G401 (cell line): ENCODE data around the gene KRTAP10-3. TPM values are rescaled to one million over a fixed set of nuclear protein-coding genes. Genes with fewer than 3 reads are reported as not detected.

Source experiments
- DNase-seq: peaks from one replicate; pipeline ENCODE4 v3.0.0-alpha.2; 2015; ENCODE audit warnings: low spot score
- in situ Hi-C: cut with HindIII; loops from 2 replicates; pipeline ENCODE4 v1.10.0; 2016; ENCODE audit warnings: low sequenced_read_pairs, mixed read lengths
- total RNA-seq: library from RNA; depleted of rRNA; stranded (reverse); fragments of >200 nt; shearing (Covaris generic); gene quantifications from 2 replicates; pipeline ENCODE4 v1.2.3, GENCODE V29; 2014

The KRTAP10-3 gene
- total RNA-seq, 1 experiment from 2014 or later, result not detected

- no peak for DNase-seq
- in situ Hi-C loops, result no loop called here
These were observed 35.8 kb downstream of the KRTAP10-3 start for GRCh38 chr21:44522753-44523204.

GRCh38 chr21:44521928-44522752 lies 36.5 kb downstream of the KRTAP10-3 start:
- no peak for DNase-seq
- in situ Hi-C loops, result no loop called here

GRCh38 chr21:44521301-44521927 lies 37.2 kb downstream of the KRTAP10-3 start:
- no peak for DNase-seq

GRCh38 chr21:44520326-44521300 lies 38.0 kb downstream of the KRTAP10-3 start:
- in situ Hi-C loops, result no loop called here
- DNase-seq, result no peak

More at GRCh38 chr21:44521301-44521927, 37.2 kb downstream of the KRTAP10-3 start:
- in situ Hi-C loops, result no loop called here

- in situ Hi-C loops, result no loop called here
- DNase-seq, result no peak
These were observed 39.0 kb downstream of the KRTAP10-3 start for GRCh38 chr21:44519346-44520325.

GRCh38 chr21:44518686-44519085 lies 39.9 kb downstream of the KRTAP10-3 start:
- no peak for DNase-seq
- in situ Hi-C loops, result no loop called here

- in situ Hi-C loops, result no loop called here
- peak; percentile 69 for DNase-seq
These were observed 41.3 kb downstream of the KRTAP10-3 start for GRCh38 chr21:44517175-44517899.

GRCh38 chr21:44516828-44517174 lies 41.8 kb downstream of the KRTAP10-3 start:
- in situ Hi-C loops, result no loop called here

GRCh38 chr21:44516342-44516741 lies 42.3 kb downstream of the KRTAP10-3 start:
- in situ Hi-C loops, result no loop called here
- no peak for DNase-seq

More at GRCh38 chr21:44516828-44517174, 41.8 kb downstream of the KRTAP10-3 start:
- DNase-seq, result no peak

GRCh38 chr21:44515359-44516165 lies 43.0 kb downstream of the KRTAP10-3 start:
- in situ Hi-C loops, result no loop called here
- DNase-seq, result no peak

GRCh38 chr21:44514746-44515358 lies 43.7 kb downstream of the KRTAP10-3 start:
- in situ Hi-C loops, result no loop called here
- DNase-seq, result no peak

- in situ Hi-C loops, result no loop called here
- no peak for DNase-seq
These were observed 44.4 kb downstream of the KRTAP10-3 start for GRCh38 chr21:44514218-44514520.

GRCh38 chr21:44513389-44514217 lies 45.0 kb downstream of the KRTAP10-3 start:
- no peak for DNase-seq
- in situ Hi-C loops, result no loop called here

GRCh38 chr21:44512496-44513388 lies 45.9 kb downstream of the KRTAP10-3 start:
- in situ Hi-C loops, result no loop called here

GRCh38 chr21:44511938-44512275 lies 46.7 kb downstream of the KRTAP10-3 start:
- in situ Hi-C loops, result no loop called here
- no peak for DNase-seq

More at GRCh38 chr21:44512496-44513388, 45.9 kb downstream of the KRTAP10-3 start:
- DNase-seq, result no peak
